ENCODE results near the gene NACAD. TPM values are rescaled to one million over a fixed set of nuclear protein-coding genes. Genes with fewer than 3 reads are reported as not detected.

NACAD gene
- total and polyA plus RNA-seq, 3 donors from 2014 or later: 6.9 to 12.0 (median 8.7) TPM

- H3K4me1 ChIP-seq: no peaks in the 10 kb centered on the region
- no peak overlapping the region for H3K4me3 ChIP-seq
- H3K27me3 ChIP-seq: no peaks in the 10 kb centered on the region
- TF ChIP-seq POLR2A (IDR thresholded peaks at IDR 0.05): no peak
- TF ChIP-seq CTCF (IDR thresholded peaks at IDR 0.05): no peak
- intact Hi-C loops (cut with DNase I; ENCODE audit: low total_unique reads): no loop called here
- no peaks in the 10 kb centered on the region for H3K36me3 ChIP-seq (ENCODE audit: low read depth, missing control alignments)
- no peaks in the 10 kb centered on the region for H3K9me3 ChIP-seq
- WGBS, 2 donors: 84 to 86% methylated on average over 15 of the region's 15 CpGs
- no peak overlapping the region for H3K27ac ChIP-seq
- no peak for DNase-seq
These were observed 40.5 kb upstream of the NACAD start for GRCh38 chr7:45129181-45129800.

- Histone ChIP-seq H3K27ac (no peak overlapping the region), H3K4me1 (no peaks in the 10 kb centered on the region), H3K36me3 (ENCODE audit: low read depth, missing control alignments) (no peaks in the 10 kb centered on the region), H3K9me3 (no peaks in the 10 kb centered on the region), H3K4me3 (no peak overlapping the region), H3K27me3 (no peaks in the 10 kb centered on the region)
- DNase-seq: no peak
- intact Hi-C loops (cut with DNase I; ENCODE audit: low total_unique reads): no loop called here
- no peak for TF ChIP-seq CTCF (IDR thresholded peaks at IDR 0.05)
- no peak for TF ChIP-seq POLR2A (IDR thresholded peaks at IDR 0.05)
- WGBS, 2 donors: 63 to 90% methylated on average over 1 to 6 of the region's 6 CpGs
These were observed 38.2 kb upstream of the NACAD start for GRCh38 chr7:45126920-45127319.

- intact Hi-C loops (cut with DNase I; ENCODE audit: low total_unique reads): no loop called here
These were observed 37.4 kb upstream of the NACAD start for GRCh38 chr7:45126201-45126600.

GRCh38 chr7:45125193-45125904, 36.6 kb upstream of the NACAD start:
- Histone ChIP-seq H3K36me3 (ENCODE audit: low read depth, missing control alignments) (no peaks in the 10 kb centered on the region), H3K4me3 (no peak overlapping the region), H3K27ac (no peak overlapping the region), H3K27me3 (no peaks in the 10 kb centered on the region), H3K4me1 (no peaks in the 10 kb centered on the region), H3K9me3 (no peaks in the 10 kb centered on the region)
- WGBS, 2 donors: 86 to 90% methylated on average over 11 of the region's 11 CpGs
- TF ChIP-seq CTCF (IDR thresholded peaks at IDR 0.05) (no peak), POLR2A (IDR thresholded peaks at IDR 0.05) (no peak)
- intact Hi-C loops (cut with DNase I; ENCODE audit: low total_unique reads): no loop called here
- no peak for DNase-seq

More at GRCh38 chr7:45126201-45126600, 37.4 kb upstream of the NACAD start:
- WGBS, 2 donors: 85 to 88% methylated on average over 1 to 6 of the region's 6 CpGs
- Histone ChIP-seq H3K36me3 (ENCODE audit: low read depth, missing control alignments) (no peaks in the 10 kb centered on the region), H3K4me3 (no peak overlapping the region), H3K9me3 (no peaks in the 10 kb centered on the region), H3K27me3 (no peaks in the 10 kb centered on the region), H3K27ac (no peak overlapping the region), H3K4me1 (no peaks in the 10 kb centered on the region)
- TF ChIP-seq POLR2A (IDR thresholded peaks at IDR 0.05): no peak
- no peak for TF ChIP-seq CTCF (IDR thresholded peaks at IDR 0.05)
- no peak for DNase-seq
